ENCODE data around the gene DRAM1.

DNA sequence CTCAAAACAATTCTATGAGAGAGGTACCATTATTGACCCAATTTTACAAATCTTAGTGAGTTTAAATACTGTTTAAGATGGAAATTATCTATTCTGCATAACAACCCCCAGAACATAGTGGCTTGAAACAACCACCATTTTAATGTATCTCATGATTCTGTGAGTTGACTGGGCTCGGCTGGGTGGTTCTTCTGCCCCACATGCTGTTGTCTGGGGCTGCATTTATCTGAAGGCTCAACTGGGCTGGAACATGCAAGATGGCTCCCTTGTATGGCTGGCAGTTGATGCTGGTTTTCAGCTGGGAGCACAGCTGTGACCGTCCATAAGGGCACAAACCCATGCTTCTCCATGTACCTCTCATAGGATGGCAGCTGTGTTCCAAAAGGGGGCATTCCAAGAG lies 82.2 kb downstream of the DRAM1 start:
- TF ChIP-seq, protein P1, sequence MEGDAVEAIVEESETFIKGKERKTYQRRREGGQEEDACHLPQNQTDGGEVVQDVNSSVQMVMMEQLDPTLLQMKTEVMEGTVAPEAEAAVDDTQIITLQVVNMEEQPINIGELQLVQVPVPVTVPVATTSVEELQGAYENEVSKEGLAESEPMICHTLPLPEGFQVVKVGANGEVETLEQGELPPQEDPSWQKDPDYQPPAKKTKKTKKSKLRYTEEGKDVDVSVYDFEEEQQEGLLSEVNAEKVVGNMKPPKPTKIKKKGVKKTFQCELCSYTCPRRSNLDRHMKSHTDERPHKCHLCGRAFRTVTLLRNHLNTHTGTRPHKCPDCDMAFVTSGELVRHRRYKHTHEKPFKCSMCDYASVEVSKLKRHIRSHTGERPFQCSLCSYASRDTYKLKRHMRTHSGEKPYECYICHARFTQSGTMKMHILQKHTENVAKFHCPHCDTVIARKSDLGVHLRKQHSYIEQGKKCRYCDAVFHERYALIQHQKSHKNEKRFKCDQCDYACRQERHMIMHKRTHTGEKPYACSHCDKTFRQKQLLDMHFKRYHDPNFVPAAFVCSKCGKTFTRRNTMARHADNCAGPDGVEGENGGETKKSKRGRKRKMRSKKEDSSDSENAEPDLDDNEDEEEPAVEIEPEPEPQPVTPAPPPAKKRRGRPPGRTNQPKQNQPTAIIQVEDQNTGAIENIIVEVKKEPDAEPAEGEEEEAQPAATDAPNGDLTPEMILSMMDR (IDR thresholded peaks at IDR 0.05; ENCODE audit: insufficient read depth, low read depth, low read length), result no peak
- TF ChIP-seq EZH2 (IDR thresholded peaks at IDR 0.05; ENCODE audit: insufficient read depth, low read length), result no peak
